HG03103 (cell line): ENCODE results near the gene MIPOL1.

Source experiments
- ATAC-seq: cut with Tn5 transposase; IDR thresholded peaks from one replicate; pipeline ENCODE4 v1.9.1; 2021; ENCODE audit warnings: low read depth; ENCODE audit not compliant: unreplicated experiment

The MIPOL1 gene

DNA sequence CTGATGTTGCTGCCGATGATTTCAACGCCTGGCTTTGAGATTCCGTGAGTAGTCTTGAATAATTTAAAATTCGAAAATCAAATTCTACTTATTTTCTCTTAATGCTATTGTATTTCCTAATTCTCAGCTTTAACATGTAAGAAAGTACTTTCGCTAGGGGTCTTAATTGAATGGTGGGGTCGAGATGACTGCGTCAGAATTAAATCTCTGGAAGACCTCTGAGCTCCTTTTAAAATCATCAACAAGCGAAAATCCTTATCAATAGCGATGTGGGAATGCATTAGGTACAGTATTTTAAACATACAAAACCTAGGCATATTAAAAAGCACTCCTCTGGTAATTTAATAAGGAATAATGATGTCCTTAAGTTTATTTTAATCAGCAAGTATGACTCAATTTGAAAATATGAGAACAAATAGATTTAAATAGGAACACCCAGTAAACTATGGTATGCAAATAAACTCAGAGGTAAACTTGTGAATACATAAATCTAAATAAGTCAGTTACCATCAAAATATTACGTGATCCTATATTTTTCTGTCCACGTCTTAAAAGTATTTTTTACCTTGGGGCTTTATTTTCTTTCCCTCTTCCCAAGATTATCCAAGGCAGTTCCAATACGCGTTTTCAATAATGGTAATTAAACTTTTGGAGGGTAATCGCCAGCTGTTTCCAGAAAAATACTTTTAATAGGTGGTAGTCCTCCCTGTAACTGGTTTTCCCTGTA lies 395.9 kb downstream of the MIPOL1 start:
- ATAC-seq = no peak

DNA sequence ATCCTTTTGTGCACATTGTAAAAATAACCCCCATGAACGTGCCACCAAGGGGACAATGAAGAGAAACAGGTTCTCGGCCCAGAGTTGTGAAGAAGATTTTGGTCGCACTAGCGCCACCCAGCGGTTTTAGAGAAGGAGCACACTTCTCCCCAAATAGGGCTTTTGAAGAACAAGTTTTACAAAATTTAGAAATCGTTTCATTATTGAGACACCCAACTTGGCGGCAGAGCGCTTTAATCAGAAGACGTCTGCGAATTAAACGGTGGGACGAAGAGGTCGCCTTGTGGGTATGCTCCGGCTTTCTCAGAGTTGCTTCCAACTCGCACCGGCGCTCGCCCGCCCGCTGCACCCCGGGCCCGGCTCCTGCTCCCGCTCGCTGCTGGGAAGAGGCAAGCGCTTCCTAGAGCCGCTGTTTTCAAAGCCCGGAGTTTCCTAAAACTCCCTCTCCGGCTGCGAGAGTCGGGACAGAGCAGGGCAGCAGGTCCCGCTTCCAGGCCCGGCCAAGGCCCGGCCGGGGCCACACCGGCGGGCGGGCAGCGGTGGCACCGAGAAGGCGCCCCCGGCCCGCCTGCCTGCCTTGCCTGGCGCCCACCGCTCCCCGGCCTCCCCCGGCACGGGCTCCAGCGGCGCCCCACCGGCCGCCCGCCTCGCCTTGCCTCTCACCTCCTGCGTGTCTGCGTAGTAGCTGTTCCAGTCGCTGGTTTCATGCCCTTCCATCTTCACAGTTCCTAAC lies 396.7 kb downstream of the MIPOL1 start:
- ATAC-seq = peak; percentile 42

DNA sequence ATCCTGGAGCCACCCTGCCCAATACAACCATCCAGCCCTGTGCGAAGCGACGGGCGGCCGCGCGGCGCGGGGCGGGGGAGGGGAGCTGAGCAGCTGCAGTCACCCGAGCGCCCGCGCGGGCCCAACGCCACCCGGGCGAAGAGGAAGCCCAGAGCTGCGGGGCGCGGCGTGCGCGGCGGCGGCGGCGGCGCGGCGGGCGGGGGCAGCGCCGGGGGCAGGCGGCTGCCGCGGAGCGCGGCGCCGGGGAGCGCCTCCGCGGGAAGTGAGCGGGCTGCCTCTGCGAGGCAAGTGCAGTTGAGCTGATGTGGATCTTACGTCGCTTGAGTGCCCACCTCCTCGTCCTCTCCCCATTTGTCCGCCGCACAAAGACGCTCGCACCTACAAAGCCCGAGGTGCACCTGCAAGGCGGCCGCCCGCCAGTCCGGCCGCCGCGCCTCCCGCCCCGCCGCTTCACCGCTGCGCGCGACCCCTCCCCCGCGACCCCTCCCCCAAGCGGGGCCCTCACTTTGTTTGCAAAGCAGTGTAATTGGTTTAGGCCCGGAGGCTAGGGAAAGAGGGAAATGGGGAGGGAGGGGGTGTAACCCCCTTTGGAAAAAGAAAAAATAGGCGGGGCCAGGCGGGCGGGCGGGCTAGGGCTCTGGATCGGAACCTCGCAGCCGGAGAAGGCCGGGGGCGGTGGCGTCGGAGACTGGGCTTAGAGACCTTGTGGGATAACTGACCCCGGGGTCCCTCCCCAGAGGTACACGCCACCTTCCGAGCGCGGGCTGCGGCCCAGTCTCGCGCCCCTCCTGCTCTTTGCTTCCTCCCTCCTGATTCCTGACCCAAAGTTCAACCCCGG lies 397.5 kb downstream of the MIPOL1 start, which contains the start of the genes FOXA1 and TTC6:
FOXA1 (minus strand) TSS at position 279 of the 838 bp plus-strand sequence; CDS start at position 2, 277 bp downstream.
TTC6 (plus strand) TSS at position 659 of the 838 bp plus-strand sequence. CDS start 26,436 bp downstream, outside the sequence.
- ATAC-seq = no peak

DNA sequence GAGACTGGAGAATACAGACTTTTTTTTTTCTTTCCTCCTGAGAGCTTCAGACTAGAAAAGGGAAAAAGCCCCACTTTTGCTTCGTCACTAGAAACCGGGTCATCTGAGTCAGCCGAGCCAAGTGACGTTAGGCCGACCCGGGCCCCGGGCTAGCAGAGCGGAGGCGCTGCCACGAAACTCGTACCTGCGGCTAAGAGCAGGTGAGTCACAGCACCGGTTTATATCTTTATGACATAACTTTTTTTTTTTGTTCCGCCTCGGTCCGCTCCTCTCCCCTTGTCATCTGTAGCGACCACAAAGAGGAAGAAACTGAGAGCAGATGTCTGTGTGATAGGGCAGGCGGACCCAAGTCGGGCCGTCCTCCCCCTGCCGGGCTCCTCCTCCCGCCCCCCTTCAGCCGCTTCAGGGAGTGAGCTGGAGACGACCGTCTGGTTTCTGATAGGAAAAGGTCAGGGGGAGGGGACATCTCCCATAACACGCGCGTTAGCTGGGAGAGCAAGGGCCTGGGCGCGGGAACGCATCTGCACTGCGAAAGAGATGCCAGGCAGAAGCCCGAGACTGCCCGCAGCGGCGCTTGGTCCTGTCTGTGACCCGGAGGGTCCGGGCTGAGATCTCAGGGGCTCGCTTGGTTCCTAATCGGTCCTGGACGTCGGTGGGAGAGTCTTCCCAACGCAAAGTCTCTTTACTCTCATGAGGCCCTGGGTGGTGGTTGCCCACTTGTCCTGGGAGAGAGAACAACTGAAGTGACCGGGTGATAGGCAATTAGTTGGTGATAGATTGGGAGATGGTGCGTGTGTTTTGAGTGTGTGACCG lies 398.3 kb downstream of the MIPOL1 start:
- ATAC-seq = no peak

DNA sequence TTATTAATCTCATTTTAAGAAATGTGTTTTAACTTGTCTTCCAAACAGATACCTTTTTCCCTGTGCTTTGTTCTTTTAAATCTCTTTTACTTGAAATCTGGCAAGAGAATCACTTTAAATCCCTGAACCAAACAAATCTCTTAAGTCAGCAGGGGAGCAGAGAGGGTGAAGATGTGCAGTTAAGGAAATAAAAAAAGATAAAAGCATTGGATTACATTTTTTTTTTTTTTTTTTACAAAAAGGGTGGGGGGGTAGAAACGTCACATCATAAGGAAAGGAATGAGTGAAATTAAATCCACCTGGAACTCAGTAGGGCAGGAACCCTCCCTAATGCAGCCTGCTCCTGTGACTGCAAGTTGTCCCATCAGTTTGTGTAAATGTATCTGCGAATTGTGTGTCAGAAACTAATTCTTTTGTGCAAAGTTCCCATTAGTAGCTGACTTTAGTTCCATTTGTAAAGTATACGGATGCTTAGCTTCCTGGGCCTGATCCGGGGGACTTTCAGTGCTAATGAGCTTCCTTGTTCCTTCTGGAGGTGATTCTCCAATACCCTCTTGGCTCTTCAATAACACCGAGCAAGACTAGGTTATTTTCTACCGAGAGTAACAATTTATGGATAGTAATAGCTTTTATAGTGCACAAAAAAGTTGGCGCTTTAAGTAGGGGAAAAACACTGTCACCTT lies 399.2 kb downstream of the MIPOL1 start:
- ATAC-seq = no peak

DNA sequence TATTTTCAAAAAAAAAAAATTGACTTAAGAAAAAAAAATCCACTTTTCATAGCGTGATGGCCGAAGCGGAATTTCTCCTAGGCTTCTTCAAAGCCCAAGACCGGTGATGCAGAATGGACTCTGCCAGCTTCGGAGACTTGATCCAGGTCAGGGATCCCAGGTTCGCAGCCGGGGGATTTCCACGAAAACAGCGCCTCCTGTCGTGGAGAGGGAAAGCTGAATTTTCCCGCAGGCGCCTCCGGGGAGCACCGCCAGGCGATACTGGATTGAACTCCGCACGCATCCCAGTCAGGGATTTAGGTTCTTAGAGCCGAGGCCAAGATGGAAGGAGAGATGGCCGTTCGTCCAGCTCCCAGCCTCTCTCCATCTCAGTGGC lies 399.8 kb downstream of the MIPOL1 start:
- ATAC-seq = no peak

DNA sequence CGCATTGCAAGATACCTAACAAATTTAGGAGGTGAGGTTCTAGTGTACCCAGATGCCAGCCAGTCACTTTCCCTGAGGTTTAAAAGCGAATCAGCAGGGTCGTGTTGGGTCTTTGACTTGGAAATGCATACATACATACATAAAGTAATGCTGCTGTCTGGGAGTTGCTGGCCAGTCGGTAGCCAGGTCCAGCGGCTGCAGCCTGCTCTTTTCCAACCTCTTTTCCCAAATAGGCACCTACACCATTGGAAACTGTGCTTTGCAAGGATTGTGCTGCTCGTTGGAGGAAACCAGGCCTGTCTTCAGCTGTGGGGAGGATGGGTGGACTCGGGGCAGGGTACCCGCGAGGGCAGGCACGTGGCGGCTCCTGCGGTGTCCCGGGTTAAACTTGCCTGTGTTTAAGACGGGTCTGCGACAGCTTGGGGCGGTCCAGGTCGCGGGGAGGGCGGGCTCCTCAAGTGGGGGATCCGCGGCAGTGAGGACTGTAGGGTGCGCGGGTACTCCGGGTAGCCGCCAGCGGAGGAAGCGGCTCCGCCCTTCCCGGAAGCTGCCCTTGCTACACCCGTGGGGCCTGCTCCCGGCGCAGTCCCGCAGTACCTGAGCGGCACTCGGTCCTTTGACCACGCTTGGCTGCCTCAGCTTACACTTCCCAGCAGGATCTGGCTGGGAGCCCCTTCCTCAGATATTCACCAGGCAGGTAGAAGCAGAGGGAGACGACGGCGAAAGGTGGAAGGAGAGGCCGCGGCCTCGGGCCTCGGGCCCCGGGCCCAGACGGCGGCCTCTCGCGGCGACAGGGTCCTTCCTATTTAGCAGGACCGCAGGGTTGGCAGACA lies 400.4 kb downstream of the MIPOL1 start:
- ATAC-seq = no peak

DNA sequence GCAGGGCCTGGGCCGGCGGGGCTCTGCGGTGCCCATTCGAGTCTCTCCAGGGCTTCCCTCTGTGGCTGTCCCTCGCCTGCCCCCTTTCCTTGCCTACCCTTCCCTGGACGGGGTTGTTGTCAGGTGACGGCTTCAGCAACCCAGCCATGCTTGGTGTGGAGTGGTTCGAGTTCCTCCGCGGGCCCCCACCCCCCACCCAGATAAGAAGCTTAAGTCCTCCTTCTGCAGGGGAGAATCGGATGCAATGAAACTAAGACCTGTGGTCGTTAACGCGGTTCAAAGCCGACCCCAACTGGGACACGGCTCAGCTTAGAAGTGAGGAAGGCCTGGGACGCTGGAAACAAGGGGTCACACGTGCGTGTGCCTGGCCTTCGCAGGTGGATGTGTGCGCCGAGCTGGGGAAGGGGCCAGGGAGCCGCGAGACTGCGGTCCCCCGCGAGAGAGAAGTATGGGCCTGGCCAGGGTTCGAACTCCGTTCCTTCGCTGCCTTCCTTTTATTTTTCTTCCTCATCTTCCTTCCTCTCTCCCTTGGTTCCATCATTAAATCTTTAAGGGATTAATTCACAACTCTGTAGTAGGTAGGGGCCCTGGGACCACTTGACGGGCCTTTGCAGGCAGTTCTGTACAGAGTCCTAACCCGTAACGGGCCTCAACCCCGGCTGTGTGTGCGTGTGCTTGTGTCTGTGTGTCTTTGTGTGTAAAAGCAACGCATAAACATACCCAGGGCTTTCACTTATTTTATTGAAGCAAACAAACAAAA lies 401.2 kb downstream of the MIPOL1 start:
- no peak for ATAC-seq

DNA sequence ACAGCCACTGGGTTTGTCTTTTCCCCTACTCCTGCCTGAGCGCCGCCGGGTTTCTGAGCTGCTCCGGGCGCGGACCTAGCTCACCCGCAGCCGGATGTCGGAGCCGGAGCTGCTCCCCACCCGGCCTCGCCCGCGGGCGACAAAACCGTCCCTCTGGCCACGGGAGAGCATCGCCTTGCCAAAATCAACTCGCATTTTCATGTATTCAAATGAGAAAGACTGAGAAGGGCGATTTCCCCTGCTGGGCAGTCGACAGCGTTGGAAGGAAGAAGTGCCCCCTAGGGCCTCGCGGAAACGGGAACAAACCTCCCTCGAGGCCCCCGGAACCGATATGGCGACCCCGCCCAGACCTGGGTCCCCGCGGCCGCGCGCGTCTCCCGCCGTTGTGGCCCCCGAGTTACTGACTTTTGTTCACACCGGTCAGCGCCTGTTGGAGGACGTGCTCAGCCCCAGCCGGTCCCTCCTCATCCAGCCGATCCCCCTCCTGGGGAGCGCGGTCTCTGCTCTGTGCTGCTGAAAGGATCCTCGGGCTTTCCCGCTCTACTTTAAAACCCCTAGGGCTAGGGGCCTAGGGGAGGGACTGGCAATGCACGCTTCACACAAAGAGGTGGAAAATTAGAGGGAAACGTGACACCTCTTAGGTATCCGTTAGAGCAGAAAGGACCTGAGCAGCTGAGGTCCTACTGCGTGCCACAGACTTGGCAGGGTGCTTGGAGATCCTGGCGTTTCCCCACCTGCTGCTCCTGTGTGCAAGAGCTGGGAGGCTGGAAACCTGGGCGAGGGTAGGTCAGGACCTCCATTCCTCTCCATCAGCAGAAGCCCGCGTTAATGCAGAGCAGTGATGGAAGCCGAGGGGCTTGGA lies 402.0 kb downstream of the MIPOL1 start:
- no peak for ATAC-seq

DNA sequence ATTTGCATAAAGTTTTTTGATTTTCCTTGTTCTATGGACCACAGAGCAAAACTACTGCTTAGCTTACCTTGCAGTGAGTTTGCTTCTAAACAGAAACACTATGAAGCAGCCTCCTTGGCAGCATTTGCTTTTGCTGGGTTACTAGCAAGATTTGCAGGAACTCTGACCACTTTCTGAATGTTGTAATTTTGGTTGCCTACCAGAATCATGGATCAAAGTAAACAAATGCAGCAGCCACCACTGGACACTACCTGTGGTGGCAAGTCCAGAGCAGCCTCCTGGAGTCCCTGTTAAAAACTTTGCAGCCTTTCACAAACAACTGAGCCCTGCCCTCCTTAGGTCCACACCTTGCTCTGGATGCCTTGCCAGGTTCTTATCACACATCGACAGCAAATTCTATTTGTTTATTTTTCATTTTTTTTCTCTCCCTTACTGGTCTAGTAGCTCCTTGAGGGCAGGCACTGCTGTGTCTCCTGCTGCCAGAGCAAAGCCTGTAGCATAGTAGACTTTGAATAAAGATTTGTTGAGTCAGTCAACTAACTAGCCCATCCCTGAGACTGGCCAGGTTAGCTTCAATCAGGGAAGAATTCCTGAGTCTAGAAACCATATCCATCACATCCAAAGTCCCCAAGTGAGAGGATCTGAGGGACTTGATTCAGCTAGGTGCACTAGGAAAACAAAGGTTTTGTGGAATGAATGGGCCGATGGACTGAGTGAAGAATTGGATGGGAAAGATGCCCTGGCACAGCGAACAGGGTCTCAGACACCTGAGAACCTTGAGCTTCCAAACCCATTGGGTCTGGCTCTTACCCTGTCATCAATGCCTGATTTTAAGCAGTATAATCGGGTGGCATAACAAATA lies 403.4 kb downstream of the MIPOL1 start:
- no peak for ATAC-seq

DNA sequence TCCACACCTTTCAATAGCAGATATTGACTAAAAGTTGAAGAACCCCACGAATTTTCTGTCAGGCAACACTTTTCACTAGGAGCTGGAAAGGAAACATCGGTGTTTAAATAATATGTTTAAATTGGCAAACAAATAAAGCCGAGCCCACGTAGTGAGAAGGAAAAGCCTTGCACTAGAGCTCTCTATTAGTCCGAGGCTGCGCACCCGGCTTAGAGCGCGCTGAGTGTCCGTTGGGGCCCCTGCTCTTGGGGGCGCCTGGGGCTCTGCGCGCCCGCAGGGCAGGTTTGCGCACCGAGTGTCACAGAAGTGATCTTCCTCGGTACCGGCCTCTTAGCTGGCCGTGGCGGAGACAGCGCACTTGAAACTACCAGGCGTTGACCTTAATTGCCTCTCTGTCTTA lies 404.1 kb downstream of the MIPOL1 start:
- ATAC-seq = no peak
